Measurements from ENCODE around the gene FRMD3.

Gene FRMD3

GRCh38 chr9:83239747-83240146 lies 298.5 kb downstream of the FRMD3 start:
- Histone ChIP-seq H3K4me3 (ENCODE audit: insufficient read depth, low read depth, low read length, poor library complexity, severe bottlenecking) (no peak overlapping the region), H3K36me3 (ENCODE audit: control insufficient read depth, insufficient read depth, low read length) (no peaks in the 10 kb centered on the region), H3K27ac (ENCODE audit: insufficient read depth, low read length, poor library complexity, severe bottlenecking) (no peak overlapping the region), H3K27me3 (replicated peaks; ENCODE audit: control insufficient read depth, insufficient read depth, low read length, poor library complexity, severe bottlenecking) (no peaks in the 10 kb centered on the region), H3K4me1 (ENCODE audit: control insufficient read depth, insufficient read depth, low read length, poor library complexity, severe bottlenecking) (no peaks in the 10 kb centered on the region), H3K9me3 (ENCODE audit: control insufficient read depth, low read length) (no peaks in the 10 kb centered on the region)
- no peak for DNase-seq

GRCh38 chr9:83238871-83239640 lies 299.1 kb downstream of the FRMD3 start:
- Histone ChIP-seq H3K36me3 (ENCODE audit: control insufficient read depth, insufficient read depth, low read length) (no peaks in the 10 kb centered on the region), H3K27me3 (replicated peaks; ENCODE audit: control insufficient read depth, insufficient read depth, low read length, poor library complexity, severe bottlenecking) (no peaks in the 10 kb centered on the region)

GRCh38 chr9:83236029-83236696 lies 302.0 kb downstream of the FRMD3 start:
- Histone ChIP-seq H3K4me1 (ENCODE audit: control insufficient read depth, insufficient read depth, low read length, poor library complexity, severe bottlenecking) (no peaks in the 10 kb centered on the region), H3K9me3 (ENCODE audit: control insufficient read depth, low read length) (no peaks in the 10 kb centered on the region), H3K27me3 (replicated peaks; ENCODE audit: control insufficient read depth, insufficient read depth, low read length, poor library complexity, severe bottlenecking) (no peaks in the 10 kb centered on the region), H3K27ac (ENCODE audit: insufficient read depth, low read length, poor library complexity, severe bottlenecking) (no peak overlapping the region), H3K4me3 (ENCODE audit: insufficient read depth, low read depth, low read length, poor library complexity, severe bottlenecking) (no peak overlapping the region), H3K36me3 (ENCODE audit: control insufficient read depth, insufficient read depth, low read length) (no peaks in the 10 kb centered on the region)
- DNase-seq = no peak

More at GRCh38 chr9:83238871-83239640, 299.1 kb downstream of the FRMD3 start:
- no peak overlapping the region for H3K27ac ChIP-seq (ENCODE audit: insufficient read depth, low read length, poor library complexity, severe bottlenecking)
- no peak for DNase-seq
- H3K4me1 ChIP-seq (ENCODE audit: control insufficient read depth, insufficient read depth, low read length, poor library complexity, severe bottlenecking) = no peaks in the 10 kb centered on the region
- H3K4me3 ChIP-seq (ENCODE audit: insufficient read depth, low read depth, low read length, poor library complexity, severe bottlenecking) = no peak overlapping the region
- H3K9me3 ChIP-seq (ENCODE audit: control insufficient read depth, low read length) = no peaks in the 10 kb centered on the region

GRCh38 chr9:83235526-83235925 lies 302.7 kb downstream of the FRMD3 start:
- H3K27me3 ChIP-seq (replicated peaks; ENCODE audit: control insufficient read depth, insufficient read depth, low read length, poor library complexity, severe bottlenecking) = no peaks in the 10 kb centered on the region
- no peaks in the 10 kb centered on the region for H3K36me3 ChIP-seq (ENCODE audit: control insufficient read depth, insufficient read depth, low read length)
- H3K9me3 ChIP-seq (ENCODE audit: control insufficient read depth, low read length) = no peaks in the 10 kb centered on the region
- H3K27ac ChIP-seq (ENCODE audit: insufficient read depth, low read length, poor library complexity, severe bottlenecking) = no peak overlapping the region
- DNase-seq = no peak
- no peak overlapping the region for H3K4me3 ChIP-seq (ENCODE audit: insufficient read depth, low read depth, low read length, poor library complexity, severe bottlenecking)
- no peaks in the 10 kb centered on the region for H3K4me1 ChIP-seq (ENCODE audit: control insufficient read depth, insufficient read depth, low read length, poor library complexity, severe bottlenecking)

- Histone ChIP-seq H3K4me1 (ENCODE audit: control insufficient read depth, insufficient read depth, low read length, poor library complexity, severe bottlenecking) (no peaks in the 10 kb centered on the region), H3K27ac (ENCODE audit: insufficient read depth, low read length, poor library complexity, severe bottlenecking) (no peak overlapping the region), H3K36me3 (ENCODE audit: control insufficient read depth, insufficient read depth, low read length) (no peaks in the 10 kb centered on the region), H3K9me3 (ENCODE audit: control insufficient read depth, low read length) (no peaks in the 10 kb centered on the region), H3K4me3 (ENCODE audit: insufficient read depth, low read depth, low read length, poor library complexity, severe bottlenecking) (no peak overlapping the region), H3K27me3 (replicated peaks; ENCODE audit: control insufficient read depth, insufficient read depth, low read length, poor library complexity, severe bottlenecking) (no peaks in the 10 kb centered on the region)
- DNase-seq = no peak
These were observed 303.7 kb downstream of the FRMD3 start for GRCh38 chr9:83234541-83234940.

GRCh38 chr9:83233647-83234046 lies 304.6 kb downstream of the FRMD3 start:
- DNase-seq = no peak
- no peaks in the 10 kb centered on the region for H3K27me3 ChIP-seq (replicated peaks; ENCODE audit: control insufficient read depth, insufficient read depth, low read length, poor library complexity, severe bottlenecking)
- no peaks in the 10 kb centered on the region for H3K9me3 ChIP-seq (ENCODE audit: control insufficient read depth, low read length)
- H3K4me3 ChIP-seq (ENCODE audit: insufficient read depth, low read depth, low read length, poor library complexity, severe bottlenecking) = no peak overlapping the region
- H3K4me1 ChIP-seq (ENCODE audit: control insufficient read depth, insufficient read depth, low read length, poor library complexity, severe bottlenecking) = no peaks in the 10 kb centered on the region
- H3K36me3 ChIP-seq (ENCODE audit: control insufficient read depth, insufficient read depth, low read length) = no peaks in the 10 kb centered on the region
- H3K27ac ChIP-seq (ENCODE audit: insufficient read depth, low read length, poor library complexity, severe bottlenecking) = no peak overlapping the region

GRCh38 chr9:83231039-83231438 lies 307.2 kb downstream of the FRMD3 start:
- H3K4me3 ChIP-seq (ENCODE audit: insufficient read depth, low read depth, low read length, poor library complexity, severe bottlenecking) = no peak overlapping the region

GRCh38 chr9:83220730-83221129 lies 317.5 kb downstream of the FRMD3 start:
- Histone ChIP-seq H3K9me3 (ENCODE audit: control insufficient read depth, low read length) (no peaks in the 10 kb centered on the region), H3K27me3 (replicated peaks; ENCODE audit: control insufficient read depth, insufficient read depth, low read length, poor library complexity, severe bottlenecking) (peaks cover 6% of the 10 kb centered on the region), H3K4me1 (ENCODE audit: control insufficient read depth, insufficient read depth, low read length, poor library complexity, severe bottlenecking) (no peaks in the 10 kb centered on the region), H3K27ac (ENCODE audit: insufficient read depth, low read length, poor library complexity, severe bottlenecking) (no peak overlapping the region), H3K4me3 (ENCODE audit: insufficient read depth, low read depth, low read length, poor library complexity, severe bottlenecking) (no peak overlapping the region), H3K36me3 (ENCODE audit: control insufficient read depth, insufficient read depth, low read length) (no peaks in the 10 kb centered on the region)
- DNase-seq = no peak

More at GRCh38 chr9:83231039-83231438, 307.2 kb downstream of the FRMD3 start:
- no peak for DNase-seq
- H3K4me1 ChIP-seq (ENCODE audit: control insufficient read depth, insufficient read depth, low read length, poor library complexity, severe bottlenecking) = no peaks in the 10 kb centered on the region
- no peak overlapping the region for H3K27ac ChIP-seq (ENCODE audit: insufficient read depth, low read length, poor library complexity, severe bottlenecking)
- H3K36me3 ChIP-seq (ENCODE audit: control insufficient read depth, insufficient read depth, low read length) = no peaks in the 10 kb centered on the region
- no peaks in the 10 kb centered on the region for H3K9me3 ChIP-seq (ENCODE audit: control insufficient read depth, low read length)
- H3K27me3 ChIP-seq (replicated peaks; ENCODE audit: control insufficient read depth, insufficient read depth, low read length, poor library complexity, severe bottlenecking) = no peaks in the 10 kb centered on the region

- H3K27ac ChIP-seq (ENCODE audit: insufficient read depth, low read length, poor library complexity, severe bottlenecking) = no peak overlapping the region
- H3K4me1 ChIP-seq (ENCODE audit: control insufficient read depth, insufficient read depth, low read length, poor library complexity, severe bottlenecking) = no peaks in the 10 kb centered on the region
- H3K4me3 ChIP-seq (ENCODE audit: insufficient read depth, low read depth, low read length, poor library complexity, severe bottlenecking) = no peak overlapping the region
- no peaks in the 10 kb centered on the region for H3K36me3 ChIP-seq (ENCODE audit: control insufficient read depth, insufficient read depth, low read length)
- H3K9me3 ChIP-seq (ENCODE audit: control insufficient read depth, low read length) = no peaks in the 10 kb centered on the region
- DNase-seq = no peak
- H3K27me3 ChIP-seq (replicated peaks; ENCODE audit: control insufficient read depth, insufficient read depth, low read length, poor library complexity, severe bottlenecking) = peaks cover 6% of the 10 kb centered on the region
These were observed 318.2 kb downstream of the FRMD3 start for GRCh38 chr9:83219924-83220438.
